SHP77 (cell line): ENCODE measurements around the gene PAQR7.

ENCODE experiments used
- DNase-seq, 2 experiments: peaks; one replicate each; lab custom pipeline; 2025; lab: John Stamatoyannopoulos, UW

The PAQR7 gene

GRCh38 chr1:25816112-25816718 lies 59.3 kb downstream of the PAQR7 start:
- DNase-seq = no peak

- no peak for DNase-seq
Observed at GRCh38 chr1:25815208-25816111, 60.0 kb downstream of the PAQR7 start.

GRCh38 chr1:25814549-25815087 lies 60.9 kb downstream of the PAQR7 start:
- no peak for DNase-seq

- DNase-seq = no peak
Observed at GRCh38 chr1:25813734-25814471, 61.6 kb downstream of the PAQR7 start.

GRCh38 chr1:25813071-25813733 lies 62.3 kb downstream of the PAQR7 start:
- DNase-seq = no peak
